Dedifferentiated amniotic fluid mesenchymal stem cell (primary cell): ENCODE data around the gene CSF1.
A peak's percentile ranks its signal among the peaks of the same experiment; 100 is the strongest.
"Not testable (repeated sequence)": the region's sequence is repeated elsewhere in the genome, so short reads cannot be mapped to it uniquely, and the experiment has no call there.

ENCODE experiments used
- DNase-seq: peaks from one replicate; pipeline ENCODE4 v3.0.0-alpha.2; 2016; ENCODE audit errors: extremely low spot score

CSF1 gene

GRCh38 chr1:109937738-109938137, 27.1 kb downstream of the CSF1 start:
- DNase-seq, result no peak

GRCh38 chr1:109938556-109938955, 27.9 kb downstream of the CSF1 start:
- no peak for DNase-seq

GRCh38 chr1:109942434-109942833, 31.8 kb downstream of the CSF1 start:
- DNase-seq, result no peak

GRCh38 chr1:109944541-109944940, 33.9 kb downstream of the CSF1 start:
- no peak for DNase-seq

GRCh38 chr1:109946511-109946910, 35.9 kb downstream of the CSF1 start:
- DNase-seq, result no peak

GRCh38 chr1:109947582-109948284, 37.1 kb downstream of the CSF1 start:
- DNase-seq, result no peak

GRCh38 chr1:109948285-109948630, 37.6 kb downstream of the CSF1 start:
- no peak for DNase-seq

GRCh38 chr1:109950038-109950437, 39.4 kb downstream of the CSF1 start:
- no peak for DNase-seq

GRCh38 chr1:109950509-109950908, 39.9 kb downstream of the CSF1 start:
- DNase-seq, result no peak

- DNase-seq, result not testable (repeated sequence)
These were observed 40.9 kb downstream of the CSF1 start for GRCh38 chr1:109951501-109951900.

GRCh38 chr1:109954041-109954512, 43.4 kb downstream of the CSF1 start:
- no peak for DNase-seq

GRCh38 chr1:109959632-109959973, 49.0 kb downstream of the CSF1 start:
- DNase-seq, result no peak

GRCh38 chr1:109959974-109960744, 49.5 kb downstream of the CSF1 start:
- peak; percentile 88 for DNase-seq

- DNase-seq, result no peak
These were observed 50.1 kb downstream of the CSF1 start for GRCh38 chr1:109960745-109961094.

GRCh38 chr1:109963864-109964263, 53.2 kb downstream of the CSF1 start:
- DNase-seq, result no peak

- peak; percentile 78 for DNase-seq
These were observed 58.6 kb downstream of the CSF1 start for GRCh38 chr1:109969146-109969829.

GRCh38 chr1:109969907-109970306, 59.3 kb downstream of the CSF1 start:
- no peak for DNase-seq

GRCh38 chr1:109971559-109971958, 60.9 kb downstream of the CSF1 start:
- DNase-seq, result no peak

GRCh38 chr1:109974191-109974590, 63.5 kb downstream of the CSF1 start:
- DNase-seq, result no peak

GRCh38 chr1:109975718-109976117, 65.1 kb downstream of the CSF1 start:
- peak; percentile 39 for DNase-seq

- no peak for DNase-seq
These were observed 66.1 kb downstream of the CSF1 start for GRCh38 chr1:109976762-109977161.

- DNase-seq, result no peak
These were observed 66.6 kb downstream of the CSF1 start for GRCh38 chr1:109977225-109977624.
